ENCODE measurements around the gene PRSS48.

Gene PRSS48

DNA sequence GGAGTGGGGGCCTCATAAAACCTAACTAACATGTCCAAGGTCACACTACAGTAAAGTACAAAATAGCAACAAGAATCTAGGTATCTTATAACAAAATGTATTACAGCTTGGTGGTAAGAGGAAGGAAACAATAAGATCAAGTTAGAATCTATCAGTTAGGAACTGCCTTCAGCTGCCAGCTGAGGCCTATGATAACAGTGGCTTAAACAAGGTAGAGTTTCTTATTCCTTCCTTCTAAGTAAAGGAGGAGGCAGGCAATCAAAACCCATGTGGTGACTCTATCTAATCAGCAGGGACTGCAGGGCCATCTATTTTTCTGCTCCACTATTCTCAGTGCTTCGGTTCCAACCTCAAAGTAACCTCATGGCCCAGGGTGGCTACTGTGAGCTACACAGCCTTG lies 37.5 kb downstream of the PRSS48 start:
- TF ChIP-seq EZH2 (optimal IDR thresholded peaks at IDR 0.05; ENCODE audit: low read depth, low read length) (no peak), EZH2phosphoT487 (IDR thresholded peaks at IDR 0.05; ENCODE audit: low read length) (no peak), CTCF (IDR thresholded peaks at IDR 0.05; ENCODE audit: low read length) (no peak)
- DNase-seq = no peak
- Histone ChIP-seq H3F3A (ENCODE audit: insufficient read depth, low read length) (no peaks in the 10 kb centered on the region), H3K4me2 (ENCODE audit: low read depth, low read length) (no peak overlapping the region), H3K9me3 (replicated peaks; ENCODE audit: insufficient read depth, low read length) (no peaks in the 10 kb centered on the region), H2AFZ (ENCODE audit: low read length) (no peak overlapping the region), H3K9me2 (replicated peaks; ENCODE audit: insufficient read depth, low read length) (no peaks in the 10 kb centered on the region), H3K36me3 (replicated peaks; ENCODE audit: insufficient read depth, low read length) (no peaks in the 10 kb centered on the region), H4K20me1 (ENCODE audit: insufficient read depth, low read length) (no peaks in the 10 kb centered on the region), H3K4me1 (ENCODE audit: low read length) (no peaks in the 10 kb centered on the region), H3K27me3 (replicated peaks; ENCODE audit: insufficient read depth, low read length) (no peaks in the 10 kb centered on the region), H3K79me2 (ENCODE audit: low read length) (no peaks in the 10 kb centered on the region), H3K9ac (ENCODE audit: low read length) (no peak overlapping the region), H3K27ac (ENCODE audit: low read length) (no peak overlapping the region), H3K4me3 (ENCODE audit: low read length) (no peak overlapping the region)

GRCh38 chr4:151315212-151315886 lies 38.4 kb downstream of the PRSS48 start:
- Histone ChIP-seq H3K9ac (ENCODE audit: low read length) (no peak overlapping the region), H3K27me3 (replicated peaks; ENCODE audit: insufficient read depth, low read length) (no peaks in the 10 kb centered on the region), H2AFZ (ENCODE audit: low read length) (no peak overlapping the region), H3F3A (ENCODE audit: insufficient read depth, low read length) (no peaks in the 10 kb centered on the region), H3K9me2 (replicated peaks; ENCODE audit: insufficient read depth, low read length) (no peaks in the 10 kb centered on the region), H4K20me1 (ENCODE audit: insufficient read depth, low read length) (no peaks in the 10 kb centered on the region), H3K36me3 (replicated peaks; ENCODE audit: insufficient read depth, low read length) (no peaks in the 10 kb centered on the region), H3K79me2 (ENCODE audit: low read length) (no peaks in the 10 kb centered on the region), H3K4me3 (ENCODE audit: low read length) (no peak overlapping the region), H3K4me1 (ENCODE audit: low read length) (no peaks in the 10 kb centered on the region), H3K4me2 (ENCODE audit: low read depth, low read length) (no peak overlapping the region), H3K9me3 (replicated peaks; ENCODE audit: insufficient read depth, low read length) (no peaks in the 10 kb centered on the region), H3K27ac (ENCODE audit: low read length) (no peak overlapping the region)
- TF ChIP-seq EZH2phosphoT487 (IDR thresholded peaks at IDR 0.05; ENCODE audit: low read length) (no peak), CTCF (IDR thresholded peaks at IDR 0.05; ENCODE audit: low read length) (no peak), EZH2 (optimal IDR thresholded peaks at IDR 0.05; ENCODE audit: low read depth, low read length) (no peak)
- no peak for DNase-seq

DNA sequence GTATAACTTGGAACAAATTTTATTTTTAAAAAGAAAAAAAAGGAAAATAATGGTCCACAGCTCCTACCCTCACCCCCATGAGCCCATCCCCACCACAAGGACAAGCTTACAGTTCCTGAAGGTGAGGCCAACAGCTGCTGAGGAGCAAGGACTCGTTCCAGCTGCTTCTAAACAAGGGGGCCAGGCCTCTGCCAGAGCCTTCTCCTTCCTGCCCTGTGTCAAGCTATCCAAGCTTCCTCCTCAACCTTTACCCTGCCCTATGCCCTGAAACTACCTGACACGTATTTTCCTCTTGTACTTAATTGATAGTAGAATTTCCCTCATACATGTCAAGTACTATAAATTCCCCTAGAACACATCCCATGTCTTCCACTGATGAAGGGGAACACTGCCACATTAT lies 39.7 kb downstream of the PRSS48 start:
- H4K20me1 ChIP-seq (ENCODE audit: insufficient read depth, low read length) = no peaks in the 10 kb centered on the region
- no peaks in the 10 kb centered on the region for H3F3A ChIP-seq (ENCODE audit: insufficient read depth, low read length)
- no peaks in the 10 kb centered on the region for H3K9me2 ChIP-seq (replicated peaks; ENCODE audit: insufficient read depth, low read length)
- no peak overlapping the region for H3K4me2 ChIP-seq (ENCODE audit: low read depth, low read length)
- no peak overlapping the region for H3K27ac ChIP-seq (ENCODE audit: low read length)
- H3K36me3 ChIP-seq (replicated peaks; ENCODE audit: insufficient read depth, low read length) = no peaks in the 10 kb centered on the region
- no peaks in the 10 kb centered on the region for H3K4me1 ChIP-seq (ENCODE audit: low read length)
- H3K27me3 ChIP-seq (replicated peaks; ENCODE audit: insufficient read depth, low read length) = no peaks in the 10 kb centered on the region
- H3K79me2 ChIP-seq (ENCODE audit: low read length) = no peaks in the 10 kb centered on the region
- no peak for TF ChIP-seq EZH2phosphoT487 (IDR thresholded peaks at IDR 0.05; ENCODE audit: low read length)
- TF ChIP-seq CTCF (IDR thresholded peaks at IDR 0.05; ENCODE audit: low read length) = no peak
- no peak for TF ChIP-seq EZH2 (optimal IDR thresholded peaks at IDR 0.05; ENCODE audit: low read depth, low read length)
- no peak overlapping the region for H2AFZ ChIP-seq (ENCODE audit: low read length)
- H3K9ac ChIP-seq (ENCODE audit: low read length) = no peak overlapping the region
- H3K9me3 ChIP-seq (replicated peaks; ENCODE audit: insufficient read depth, low read length) = no peaks in the 10 kb centered on the region
- no peak overlapping the region for H3K4me3 ChIP-seq (ENCODE audit: low read length)
- DNase-seq = no peak

All from MM.1S (cell line).